NB4 (cell line): Measurements from ENCODE around the gene FAM83E.
"Not testable (repeated sequence)": the region's sequence is repeated elsewhere in the genome, so short reads cannot be mapped to it uniquely, and the experiment has no call there.

Source experiments
- DNase-seq: peaks from one replicate; pipeline ENCODE4 v3.0.0; 2010; ENCODE audit warnings: low read depth
- H3K4me3 ChIP-seq: one replicate; pipeline ENCODE4 v1.5.1; 2011; ENCODE audit warnings: mild to moderate bottlenecking, low read depth, low read length, moderate library complexity
- MYC ChIP-seq: IDR thresholded peaks from 2 replicates; pipeline ENCODE4 v1.6.1; 2011; ENCODE audit warnings: low read depth, low read length
- POLR2A ChIP-seq: IDR thresholded peaks from 2 replicates; pipeline ENCODE4 v1.6.1; 2011; ENCODE audit warnings: mild to moderate bottlenecking; ENCODE audit not compliant: insufficient read length; ENCODE audit errors: extremely low read depth
- TF ChIP-seq, protein P1 (sequence below): IDR thresholded peaks from one replicate; pipeline ENCODE4 v1.5.1; 2012; ENCODE audit warnings: low read depth, low read length
- TF ChIP-seq, protein P2 (sequence below): IDR thresholded peaks from 2 replicates; pipeline ENCODE4 v1.6.1; 2011; ENCODE audit warnings: low read depth, low read length

Gene FAM83E

GRCh38 chr19:48633148-48634035, 18.5 kb upstream of the FAM83E start:
- peak; percentile 74 for DNase-seq
- peak overlapping the region; percentile 54 for H3K4me3 ChIP-seq
- TF ChIP-seq POLR2A (no peak), MYC (no peak)
- TF ChIP-seq, protein P1, sequence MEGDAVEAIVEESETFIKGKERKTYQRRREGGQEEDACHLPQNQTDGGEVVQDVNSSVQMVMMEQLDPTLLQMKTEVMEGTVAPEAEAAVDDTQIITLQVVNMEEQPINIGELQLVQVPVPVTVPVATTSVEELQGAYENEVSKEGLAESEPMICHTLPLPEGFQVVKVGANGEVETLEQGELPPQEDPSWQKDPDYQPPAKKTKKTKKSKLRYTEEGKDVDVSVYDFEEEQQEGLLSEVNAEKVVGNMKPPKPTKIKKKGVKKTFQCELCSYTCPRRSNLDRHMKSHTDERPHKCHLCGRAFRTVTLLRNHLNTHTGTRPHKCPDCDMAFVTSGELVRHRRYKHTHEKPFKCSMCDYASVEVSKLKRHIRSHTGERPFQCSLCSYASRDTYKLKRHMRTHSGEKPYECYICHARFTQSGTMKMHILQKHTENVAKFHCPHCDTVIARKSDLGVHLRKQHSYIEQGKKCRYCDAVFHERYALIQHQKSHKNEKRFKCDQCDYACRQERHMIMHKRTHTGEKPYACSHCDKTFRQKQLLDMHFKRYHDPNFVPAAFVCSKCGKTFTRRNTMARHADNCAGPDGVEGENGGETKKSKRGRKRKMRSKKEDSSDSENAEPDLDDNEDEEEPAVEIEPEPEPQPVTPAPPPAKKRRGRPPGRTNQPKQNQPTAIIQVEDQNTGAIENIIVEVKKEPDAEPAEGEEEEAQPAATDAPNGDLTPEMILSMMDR, result no peak
- TF ChIP-seq, protein P2, sequence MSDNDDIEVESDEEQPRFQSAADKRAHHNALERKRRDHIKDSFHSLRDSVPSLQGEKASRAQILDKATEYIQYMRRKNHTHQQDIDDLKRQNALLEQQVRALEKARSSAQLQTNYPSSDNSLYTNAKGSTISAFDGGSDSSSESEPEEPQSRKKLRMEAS, result no peak

GRCh38 chr19:48632692-48633147, 17.8 kb upstream of the FAM83E start:
- TF ChIP-seq POLR2A (no peak), MYC (no peak)
- TF ChIP-seq, protein P2, result no peak
- TF ChIP-seq, protein P1, result peak; percentile 15
- no peak overlapping the region for H3K4me3 ChIP-seq
- peak; percentile 87 for DNase-seq

DNA sequence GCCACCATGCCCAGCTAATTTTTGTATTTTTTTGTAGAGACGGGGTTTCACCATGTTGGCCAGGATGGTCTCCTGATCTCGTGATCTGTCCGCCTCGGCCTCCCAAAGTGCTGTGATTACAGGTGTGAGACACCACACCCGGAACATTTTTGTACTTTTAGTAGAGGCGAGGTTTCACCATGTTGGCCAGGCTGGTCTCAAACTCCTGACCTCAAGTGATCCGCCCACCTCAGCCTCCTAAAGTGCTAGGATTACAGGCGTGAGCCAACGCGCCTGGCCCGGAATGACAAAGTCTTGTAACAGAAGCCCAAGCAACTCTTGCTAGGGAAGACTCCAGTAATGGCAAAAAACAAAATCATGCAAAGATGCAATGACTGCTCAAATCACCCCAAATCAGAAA, 17.4 kb upstream of the FAM83E start:
- not testable (repeated sequence) for H3K4me3 ChIP-seq, DNase-seq

GRCh38 chr19:48631225-48631624, 16.3 kb upstream of the FAM83E start:
- TF ChIP-seq POLR2A (no peak), MYC (no peak)
- TF ChIP-seq, protein P2, result no peak
- TF ChIP-seq, protein P1, result no peak
- H3K4me3 ChIP-seq, result no peak overlapping the region
- DNase-seq, result peak; percentile 69

GRCh38 chr19:48630296-48631063, 15.6 kb upstream of the FAM83E start:
- peak; percentile 45 for DNase-seq
- TF ChIP-seq MYC, result no peak
- TF ChIP-seq, protein P2, result no peak
- no peak for TF ChIP-seq POLR2A
- TF ChIP-seq, protein P1, result no peak
- no peak overlapping the region for H3K4me3 ChIP-seq

- no peak overlapping the region for H3K4me3 ChIP-seq
- TF ChIP-seq, protein P1, result no peak
- TF ChIP-seq POLR2A, result no peak
- TF ChIP-seq MYC, result no peak
- TF ChIP-seq, protein P2, result no peak
Measured at GRCh38 chr19:48629599-48630295, 14.9 kb upstream of the FAM83E start.

More at GRCh38 chr19:48629599-48630295, 14.9 kb upstream of the FAM83E start:
- peak; percentile 71 for DNase-seq
